HG03432 (cell line): ENCODE data around the gene MORN1.
A peak's percentile ranks its signal among the peaks of the same experiment; 100 is the strongest.
"Not testable (repeated sequence)": the region's sequence is repeated elsewhere in the genome, so short reads cannot be mapped to it uniquely, and the experiment has no call there.

Source experiments
- ATAC-seq: cut with Tn5 transposase; IDR thresholded peaks from one replicate; pipeline ENCODE4 v1.9.1; 2021; ENCODE audit warnings: mild to moderate bottlenecking, moderate library complexity; ENCODE audit not compliant: unreplicated experiment

The MORN1 gene

GRCh38 chr1:2391041-2391930 lies at the start of gene MORN1, which contains the start of gene RER1:
Gene MORN1 (minus strand): TSS chr1:2391554. CDS start chr1:2391533, 21 bp downstream.
Gene RER1 (plus strand): TSS chr1:2391841. CDS start chr1:2395791, 3,950 bp downstream.
- ATAC-seq: peak; percentile 91

GRCh38 chr1:2440346-2440745 lies 49.0 kb upstream of the MORN1 start:
- not testable (repeated sequence) for ATAC-seq

DNA sequence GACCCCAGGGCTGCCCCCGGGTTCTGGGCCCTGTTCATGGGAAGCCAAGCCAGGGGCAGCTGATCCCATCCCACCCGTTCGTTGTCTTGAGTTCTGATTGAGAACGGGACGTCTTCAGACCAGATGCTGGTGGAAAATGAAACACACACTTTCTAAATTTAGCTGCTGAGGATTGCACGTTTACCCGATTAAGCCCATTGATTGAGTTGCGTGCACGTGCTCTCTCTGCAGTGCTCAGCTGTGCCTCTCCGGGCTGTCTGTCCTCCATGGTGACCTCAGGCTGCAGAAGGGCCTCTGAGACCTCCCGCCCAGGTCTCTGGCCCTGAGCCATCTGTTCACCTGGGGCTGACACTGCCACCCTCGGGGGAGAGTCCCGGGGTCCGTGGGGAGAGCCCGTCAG lies 48.0 kb upstream of the MORN1 start:
- ATAC-seq: no peak

DNA sequence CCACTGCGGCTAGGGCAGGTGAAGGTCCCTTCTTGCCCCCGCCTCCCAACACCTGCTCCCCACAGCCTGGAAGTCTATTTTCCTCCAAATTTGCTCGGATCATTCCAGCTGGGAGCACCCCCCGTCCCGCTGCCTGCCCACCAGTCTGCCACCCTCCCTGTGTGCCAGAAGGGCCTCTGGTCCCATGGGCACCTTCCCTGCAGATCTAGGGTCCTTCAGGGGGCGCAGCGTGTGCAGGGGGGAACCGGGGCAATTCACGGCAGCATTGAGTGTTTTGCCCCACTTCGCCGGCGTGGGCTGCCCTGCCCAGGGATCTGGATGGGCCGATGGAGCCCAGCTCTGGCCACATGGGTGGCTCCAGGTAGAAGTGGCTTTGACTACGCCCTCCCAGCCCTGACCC lies 47.3 kb upstream of the MORN1 start:
- no peak for ATAC-seq

DNA sequence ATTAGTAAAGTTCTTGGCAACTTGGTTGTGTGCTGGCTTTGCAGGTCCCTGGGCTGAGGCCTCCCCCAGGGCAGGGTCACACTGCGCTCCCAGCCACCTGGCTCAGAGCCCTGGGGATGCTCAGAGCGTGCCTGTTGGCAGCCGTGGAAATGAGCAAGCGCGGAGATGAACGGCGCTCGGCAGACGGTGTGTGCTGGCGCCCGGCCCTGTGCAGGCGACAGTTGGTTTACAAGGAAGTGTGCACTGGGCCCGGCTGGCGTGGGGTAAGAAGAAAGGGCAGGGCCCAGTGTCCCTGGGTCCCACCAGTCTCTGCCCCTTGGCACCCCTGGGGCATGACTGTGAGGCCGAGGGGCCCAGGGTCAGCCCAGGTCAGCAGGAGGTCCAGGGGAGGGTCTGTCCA lies 46.7 kb upstream of the MORN1 start:
- ATAC-seq: no peak

GRCh38 chr1:2437617-2438016 lies 46.3 kb upstream of the MORN1 start:
- ATAC-seq: no peak

GRCh38 chr1:2436876-2437275 lies 45.5 kb upstream of the MORN1 start:
- no peak for ATAC-seq

DNA sequence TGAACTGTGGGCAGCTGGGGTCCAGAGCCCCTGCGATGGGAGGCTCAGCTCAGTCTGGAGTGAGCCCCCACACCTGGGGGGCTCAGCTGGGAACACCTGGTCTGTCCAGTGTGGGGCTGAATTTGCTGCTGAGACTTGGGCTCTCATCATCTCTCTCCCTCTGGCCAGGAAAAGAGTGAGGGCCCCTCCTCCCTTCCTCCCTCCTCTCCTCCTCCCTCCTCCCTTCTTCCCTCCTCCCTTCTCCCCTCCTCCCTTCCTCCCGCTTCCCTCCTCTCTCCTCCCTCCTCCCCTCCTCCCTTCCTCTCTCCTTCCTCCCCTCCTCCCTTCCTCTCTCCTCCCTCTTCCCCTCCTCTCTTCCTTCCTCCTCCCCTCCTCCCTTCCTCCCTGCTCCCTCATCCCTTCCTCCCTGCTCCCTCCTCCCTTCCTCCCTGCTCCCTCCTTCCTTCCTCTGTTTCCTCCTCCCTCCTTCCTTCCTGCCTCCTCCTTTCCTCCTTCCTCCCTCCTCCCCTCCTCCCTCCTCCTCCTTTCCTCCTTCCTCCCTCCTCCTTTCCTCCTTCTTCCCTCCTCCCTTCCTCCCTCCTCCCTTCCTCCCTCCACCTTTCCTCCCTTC lies 44.5 kb upstream of the MORN1 start:
- ATAC-seq: no peak

- no peak for ATAC-seq
Measured at GRCh38 chr1:2435091-2435490, 43.7 kb upstream of the MORN1 start.

GRCh38 chr1:2433936-2434655 lies 42.7 kb upstream of the MORN1 start:
- no peak for ATAC-seq

GRCh38 chr1:2433196-2433595 lies 41.8 kb upstream of the MORN1 start:
- ATAC-seq: no peak

DNA sequence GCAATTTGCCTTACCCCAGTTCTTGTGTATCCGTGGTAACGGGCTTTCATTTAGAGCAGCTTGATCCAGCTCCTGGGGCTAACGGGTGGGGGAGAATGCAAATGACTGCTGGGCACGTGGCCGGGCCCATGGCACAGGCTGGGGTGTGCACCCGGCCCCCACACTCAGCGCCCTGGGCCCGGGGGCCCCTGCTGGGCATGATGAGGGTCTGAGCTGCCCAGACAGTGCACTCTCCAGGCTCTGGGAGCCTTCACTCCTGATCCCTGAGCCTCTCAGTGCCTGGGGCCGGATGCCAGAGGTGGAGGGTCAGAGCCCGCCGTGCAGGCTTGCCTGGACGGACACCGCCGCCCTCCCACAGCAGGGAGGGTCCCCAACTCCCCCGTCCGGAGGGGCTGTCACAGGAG lies 41.1 kb upstream of the MORN1 start:
- no peak for ATAC-seq

- no peak for ATAC-seq
Measured at GRCh38 chr1:2431518-2431917, 40.2 kb upstream of the MORN1 start.

GRCh38 chr1:2431103-2431502 lies 39.7 kb upstream of the MORN1 start:
- no peak for ATAC-seq

DNA sequence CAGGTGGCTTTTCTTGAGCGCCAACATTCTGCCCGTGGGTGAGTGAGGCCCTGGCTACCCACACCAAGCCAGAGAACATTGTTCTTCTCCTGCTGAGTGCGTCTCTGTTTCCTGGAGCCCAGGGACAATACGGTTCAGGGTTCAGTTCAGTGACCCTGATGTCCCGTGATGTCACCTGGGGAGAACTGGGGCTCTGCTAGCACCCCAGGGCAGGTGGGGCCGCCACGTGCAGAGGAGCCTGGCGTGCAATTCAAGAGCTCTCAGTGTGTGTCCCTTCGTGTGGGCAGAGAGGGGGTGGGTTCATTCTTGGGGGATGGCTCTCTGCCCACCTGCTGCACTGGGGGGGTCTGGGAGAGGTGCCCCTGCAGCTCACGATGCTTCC lies 39.2 kb upstream of the MORN1 start:
- ATAC-seq: no peak

GRCh38 chr1:2429780-2430591 lies 38.6 kb upstream of the MORN1 start:
- no peak for ATAC-seq

GRCh38 chr1:2428490-2428889 lies 37.1 kb upstream of the MORN1 start:
- ATAC-seq: no peak

- no peak for ATAC-seq
Measured at GRCh38 chr1:2427976-2428375, 36.6 kb upstream of the MORN1 start.

DNA sequence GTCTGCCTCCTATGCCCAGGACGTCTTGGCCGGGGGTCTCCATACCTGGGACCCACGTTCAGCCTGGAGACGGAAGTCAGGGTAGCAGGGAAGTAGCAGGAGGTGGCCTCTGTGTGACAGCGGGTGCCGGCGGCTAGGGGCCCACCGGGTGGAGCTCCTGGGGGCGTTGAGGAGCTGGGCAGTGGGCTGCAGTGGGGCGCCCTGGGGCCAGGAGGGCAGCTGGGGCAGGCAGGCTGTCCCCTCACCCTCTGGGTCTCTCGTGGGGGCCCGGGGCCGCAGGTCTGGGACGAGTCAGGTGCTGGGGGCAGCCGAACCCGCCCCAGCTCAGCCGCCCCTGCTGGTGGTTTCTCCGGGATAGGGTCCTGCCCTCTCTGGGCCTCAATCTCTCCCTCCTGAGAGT lies 35.7 kb upstream of the MORN1 start:
- no peak for ATAC-seq

DNA sequence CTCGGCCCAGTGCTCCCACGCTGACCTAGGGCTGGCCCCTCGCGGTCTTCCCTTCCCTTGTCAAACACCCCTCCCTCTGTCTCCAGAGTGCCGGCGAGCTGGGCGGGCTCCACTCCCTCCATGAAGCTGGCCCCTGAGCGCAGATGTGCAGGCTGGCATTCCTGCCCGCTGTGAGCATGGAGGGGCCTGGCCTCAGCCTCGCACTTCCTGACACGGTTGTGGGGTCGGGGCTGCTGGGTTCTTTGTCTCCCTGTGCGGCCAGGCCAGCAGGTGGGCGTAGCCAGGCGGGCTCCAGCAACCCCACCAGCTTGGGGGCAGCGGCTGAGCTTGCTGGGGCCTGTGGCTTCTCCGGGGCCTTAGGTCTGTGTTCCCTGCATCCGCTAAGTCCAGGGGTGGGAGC lies 35.2 kb upstream of the MORN1 start:
- ATAC-seq: no peak

- no peak for ATAC-seq
Measured at GRCh38 chr1:2425892-2426291, 34.5 kb upstream of the MORN1 start.
